ENCODE measurements around the gene PDGFD. TPM values are rescaled to one million over a fixed set of nuclear protein-coding genes. Genes with fewer than 3 reads are reported as not detected.
"Not testable (repeated sequence)": the region's sequence is repeated elsewhere in the genome, so short reads cannot be mapped to it uniquely, and the experiment has no call there.

Gene PDGFD
- polyA plus RNA-seq, 1 of the 3 experiments (the other 2 are of a cell fraction): 4.8 TPM

GRCh38 chr11:104049116-104049515, 114.8 kb downstream of the PDGFD start:
- H3K79me2 ChIP-seq (ENCODE audit: insufficient read depth): no peaks in the 10 kb centered on the region
- POLR2A ChIA-PET: no interaction called here
- TF ChIP-seq RFX5 (IDR thresholded peaks at IDR 0.05; ENCODE audit: low read length) (no peak), FOXJ3 (CRISPR knock-in tag; IDR thresholded peaks at IDR 0.05) (no peak), TAF1 (IDR thresholded peaks at IDR 0.05; ENCODE audit: borderline replicate concordance, low read depth, low read length) (no peak), MEF2A (IDR thresholded peaks at IDR 0.05; ENCODE audit: borderline replicate concordance, low read depth) (no peak), EP300 (IDR thresholded peaks at IDR 0.05; ENCODE audit: borderline replicate concordance in 1 of 2, low read depth in 1 of 2, low read length in 1 of 2) (no peak), RAD21 (IDR thresholded peaks at IDR 0.05; ENCODE audit: low read length) (no peak), EZH2phosphoT487 (IDR thresholded peaks at IDR 0.05; ENCODE audit: borderline replicate concordance, low read depth) (no peak), USF2 (IDR thresholded peaks at IDR 0.05; ENCODE audit: borderline replicate concordance, low read depth, low read length) (no peak)
- TF ChIP-seq, protein P1, sequence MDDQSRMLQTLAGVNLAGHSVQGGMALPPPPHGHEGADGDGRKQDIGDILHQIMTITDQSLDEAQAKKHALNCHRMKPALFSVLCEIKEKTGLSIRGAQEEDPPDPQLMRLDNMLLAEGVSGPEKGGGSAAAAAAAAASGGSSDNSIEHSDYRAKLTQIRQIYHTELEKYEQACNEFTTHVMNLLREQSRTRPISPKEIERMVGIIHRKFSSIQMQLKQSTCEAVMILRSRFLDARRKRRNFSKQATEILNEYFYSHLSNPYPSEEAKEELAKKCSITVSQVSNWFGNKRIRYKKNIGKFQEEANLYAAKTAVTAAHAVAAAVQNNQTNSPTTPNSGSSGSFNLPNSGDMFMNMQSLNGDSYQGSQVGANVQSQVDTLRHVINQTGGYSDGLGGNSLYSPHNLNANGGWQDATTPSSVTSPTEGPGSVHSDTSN (IDR thresholded peaks at IDR 0.05): no peak

GRCh38 chr11:104046858-104047257, 117.1 kb downstream of the PDGFD start:
- H3K9ac ChIP-seq; CTCF ChIA-PET; H3K4me1 ChIP-seq (ENCODE audit: control insufficient read depth in 1 of 2, insufficient read depth in 2 of 2, low read depth in 1 of 2, low read length in 1 of 2); H2AFZ ChIP-seq (ENCODE audit: low read depth); H3K9me3 ChIP-seq; H3K36me3 ChIP-seq (replicated peaks in 1 of 2; ENCODE audit: control insufficient read depth in 1 of 2, insufficient read depth in 2 of 2, low read length in 1 of 2); H4K20me1 ChIP-seq (ENCODE audit: insufficient read depth); POLR2A ChIA-PET; H3K4me2 ChIP-seq; H3K79me2 ChIP-seq (ENCODE audit: insufficient read depth); DNase-seq; H3K9me2 ChIP-seq; H3K4me3 ChIP-seq (ENCODE audit: low read depth in 2 of 2, low read length in 1 of 2); H3K27ac ChIP-seq (ENCODE audit: low read depth in 2 of 2, low read length in 1 of 2); H3K27me3 ChIP-seq (ENCODE audit: insufficient read depth); H3F3A ChIP-seq (replicated peaks; ENCODE audit: insufficient read depth): not testable (repeated sequence)
- 94% methylated on average over 3 of the region's 3 CpGs for WGBS (ENCODE audit: low lambda C conversion rate)

More at GRCh38 chr11:104049116-104049515, 114.8 kb downstream of the PDGFD start:
- Histone ChIP-seq H3K4me1 (ENCODE audit: control insufficient read depth in 1 of 2, insufficient read depth in 2 of 2, low read depth in 1 of 2, low read length in 1 of 2) (no peaks in the 10 kb centered on the region), H3K4me2 (no peak overlapping the region), H3K9me2 (no peaks in the 10 kb centered on the region), H3F3A (replicated peaks; ENCODE audit: insufficient read depth) (no peaks in the 10 kb centered on the region), H3K4me3 (ENCODE audit: low read depth in 2 of 2, low read length in 1 of 2) (no peak overlapping the region), H3K9ac (no peak overlapping the region), H3K27me3 (ENCODE audit: insufficient read depth) (no peaks in the 10 kb centered on the region), H2AFZ (ENCODE audit: low read depth) (no peak overlapping the region), H3K9me3 (no peaks in the 10 kb centered on the region), H4K20me1 (ENCODE audit: insufficient read depth) (no peaks in the 10 kb centered on the region), H3K27ac (ENCODE audit: low read depth in 2 of 2, low read length in 1 of 2) (no peak overlapping the region), H3K36me3 (replicated peaks in 1 of 2; ENCODE audit: control insufficient read depth in 1 of 2, insufficient read depth in 2 of 2, low read length in 1 of 2) (no peaks in the 10 kb centered on the region)
- CTCF ChIA-PET: no interaction called here
- DNase-seq: no peak
- WGBS (ENCODE audit: low lambda C conversion rate): 96% methylated on average over 4 of the region's 4 CpGs

GRCh38 chr11:104046331-104046730, 117.6 kb downstream of the PDGFD start:
- Histone ChIP-seq H2AFZ (ENCODE audit: low read depth) (no peak overlapping the region), H3K4me1 (ENCODE audit: control insufficient read depth in 1 of 2, insufficient read depth in 2 of 2, low read depth in 1 of 2, low read length in 1 of 2) (no peaks in the 10 kb centered on the region), H3K36me3 (replicated peaks in 1 of 2; ENCODE audit: control insufficient read depth in 1 of 2, insufficient read depth in 2 of 2, low read length in 1 of 2) (no peaks in the 10 kb centered on the region), H3K79me2 (ENCODE audit: insufficient read depth) (no peaks in the 10 kb centered on the region), H3K4me2 (no peak overlapping the region), H4K20me1 (ENCODE audit: insufficient read depth) (no peaks in the 10 kb centered on the region), H3K9me3 (no peaks in the 10 kb centered on the region), H3K4me3 (ENCODE audit: low read depth in 2 of 2, low read length in 1 of 2) (no peak overlapping the region), H3K9ac (no peak overlapping the region), H3K27ac (ENCODE audit: low read depth in 2 of 2, low read length in 1 of 2) (no peak overlapping the region), H3K9me2 (no peaks in the 10 kb centered on the region), H3F3A (replicated peaks; ENCODE audit: insufficient read depth) (no peaks in the 10 kb centered on the region), H3K27me3 (ENCODE audit: insufficient read depth) (no peaks in the 10 kb centered on the region)
- TF ChIP-seq FOXM1 (IDR thresholded peaks at IDR 0.05; ENCODE audit: low read depth) (no peak), YY1 (IDR thresholded peaks at IDR 0.05; ENCODE audit: low read depth) (no peak), POLR2AphosphoS5 (IDR thresholded peaks at IDR 0.05; ENCODE audit: low read depth, low read length) (no peak), RXRA (IDR thresholded peaks at IDR 0.05; ENCODE audit: borderline replicate concordance, low read depth) (no peak), JUND (IDR thresholded peaks at IDR 0.05) (no peak), CTCF (IDR thresholded peaks at IDR 0.05) (no peak)
- POLR2A ChIA-PET: no interaction called here
- no peak for DNase-seq
- WGBS (ENCODE audit: low lambda C conversion rate): 95% methylated on average over 2 of the region's 2 CpGs
- CTCF ChIA-PET: no interaction called here
